ENCODE data around the gene CLPTM1L. TPM values are rescaled to one million over a fixed set of nuclear protein-coding genes. Genes with fewer than 3 reads are reported as not detected.
"Not testable (repeated sequence)": the region's sequence is repeated elsewhere in the genome, so short reads cannot be mapped to it uniquely, and the experiment has no call there.

CLPTM1L gene
- total RNA-seq, 1 experiment from 2014 or later = 925 TPM

DNA sequence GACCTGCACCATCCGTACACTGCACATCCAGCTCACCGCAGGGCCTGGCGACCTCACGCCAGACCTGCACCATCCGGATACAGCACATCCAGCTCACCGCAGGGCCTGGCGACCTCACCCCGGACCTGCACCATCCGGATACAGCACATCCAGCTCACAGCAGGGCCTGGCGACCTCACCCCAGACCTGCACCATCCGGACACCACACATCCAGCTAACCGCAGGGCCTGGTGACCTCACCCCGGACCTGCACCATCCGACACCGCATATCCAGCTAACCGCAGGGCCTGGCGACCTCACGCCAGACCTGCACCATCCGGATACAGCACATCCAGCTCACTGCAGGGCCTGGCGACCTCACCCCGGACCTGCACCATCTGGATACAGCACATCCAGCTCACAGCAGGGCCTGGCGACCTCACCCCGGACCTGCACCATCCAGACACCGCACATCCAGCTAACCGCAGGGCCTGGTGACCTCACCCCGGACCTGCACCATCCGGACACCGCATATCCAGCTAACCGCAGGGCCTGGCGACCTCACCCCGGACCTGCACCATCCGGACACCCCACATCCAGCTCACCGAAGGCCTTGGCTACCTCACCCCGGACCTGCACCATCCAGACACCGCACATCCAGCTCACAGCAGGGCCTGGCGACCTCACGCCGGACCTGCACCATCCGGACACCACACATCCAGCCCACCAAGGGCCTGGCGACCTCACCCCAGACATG is 61.7 kb downstream of the CLPTM1L start:
- not testable (repeated sequence) for H3K27me3 ChIP-seq, H3K9me3 ChIP-seq, H3K4me3 ChIP-seq, DNase-seq, H3K36me3 ChIP-seq

GRCh38 chr5:1282131-1282992 is 62.5 kb downstream of the CLPTM1L start:
- Histone ChIP-seq H3K27me3 (no peaks in the 10 kb centered on the region), H3K36me3 (peaks cover 5% of the 10 kb centered on the region), H3K9me3 (no peaks in the 10 kb centered on the region), H3K4me3 (no peak overlapping the region)
- no peak for DNase-seq

- H3K36me3 ChIP-seq = peaks cover 5% of the 10 kb centered on the region
- no peaks in the 10 kb centered on the region for H3K27me3 ChIP-seq
- no peak for DNase-seq
- no peak overlapping the region for H3K4me3 ChIP-seq
- H3K9me3 ChIP-seq = no peaks in the 10 kb centered on the region
These were observed 63.6 kb downstream of the CLPTM1L start for GRCh38 chr5:1281038-1281882.

DNA sequence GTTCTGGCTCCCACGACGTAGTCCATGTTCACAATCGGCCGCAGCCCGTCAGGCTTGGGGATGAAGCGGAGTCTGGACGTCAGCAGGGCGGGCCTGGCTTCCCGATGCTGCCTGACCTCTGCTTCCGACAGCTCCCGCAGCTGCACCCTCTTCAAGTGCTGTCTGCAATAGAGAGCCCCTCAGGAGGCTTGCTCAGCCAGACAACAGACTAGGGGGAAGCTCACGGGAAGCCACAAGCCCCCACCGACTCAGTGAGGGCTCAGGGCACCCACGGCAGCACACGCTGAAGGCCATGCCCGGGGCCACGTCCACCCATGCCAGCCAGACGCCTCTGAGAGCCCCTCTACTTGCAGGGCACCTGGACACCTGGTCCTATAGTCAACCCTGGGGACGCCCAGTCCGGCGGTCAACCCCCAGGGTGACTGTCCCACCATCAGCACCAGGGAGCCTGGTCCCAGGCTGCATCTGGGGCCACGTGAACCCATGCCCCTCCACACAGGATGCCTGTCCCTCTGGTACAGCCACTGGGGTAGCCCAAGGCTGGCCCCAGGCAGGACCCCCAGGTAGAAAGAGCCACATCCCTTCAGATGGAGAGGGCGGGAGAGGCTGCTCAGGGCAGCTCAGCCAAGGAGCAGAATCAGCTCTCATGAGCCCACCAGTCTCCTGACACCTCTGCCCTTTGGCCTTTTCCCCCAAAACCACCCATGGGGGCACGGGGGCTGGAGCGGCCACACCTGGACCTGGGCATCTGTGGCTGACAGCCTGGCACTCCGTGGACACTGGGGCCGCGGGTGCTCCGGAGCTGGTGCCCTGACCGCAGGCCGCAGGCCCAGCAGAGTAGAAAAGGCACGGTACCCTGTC is 64.5 kb downstream of the CLPTM1L start:
- Histone ChIP-seq H3K27me3 (no peaks in the 10 kb centered on the region), H3K36me3 (peaks cover 5% of the 10 kb centered on the region), H3K4me3 (no peak overlapping the region), H3K9me3 (no peaks in the 10 kb centered on the region)
- no peak for DNase-seq

DNA sequence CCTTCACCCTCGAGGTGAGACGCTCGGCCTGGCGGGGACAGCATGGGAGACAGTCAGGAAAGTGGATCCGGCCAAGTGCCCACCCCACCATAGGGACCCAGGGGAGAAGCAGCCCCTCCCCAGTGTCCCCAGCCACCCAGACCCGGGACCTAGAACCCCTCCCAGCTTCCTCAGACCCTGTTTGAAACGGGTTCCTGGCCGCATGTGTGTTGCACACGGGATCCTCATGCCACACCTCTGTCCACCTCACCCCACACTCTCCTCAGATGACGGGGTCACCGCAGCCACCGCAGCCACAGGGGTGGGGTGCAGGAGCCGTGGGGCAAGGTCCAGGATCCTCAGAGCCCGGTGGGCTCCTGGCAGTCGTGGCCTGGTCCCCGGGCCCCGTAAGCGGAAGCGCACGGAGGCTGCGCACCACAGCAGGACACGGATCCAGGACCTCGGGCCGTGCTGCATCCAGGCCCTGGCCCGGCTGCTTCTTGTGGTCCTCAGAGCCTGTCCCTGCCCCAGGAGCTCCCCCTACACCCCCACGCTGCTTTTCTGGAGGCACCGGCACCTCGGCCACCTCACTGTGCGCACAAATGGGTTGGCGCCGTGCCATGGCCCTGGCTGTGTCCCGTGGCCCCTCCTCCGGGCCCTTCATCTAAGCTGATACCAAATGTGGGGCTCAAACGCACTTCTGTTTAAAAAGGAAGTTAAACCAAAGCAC is 65.3 kb downstream of the CLPTM1L start:
- Histone ChIP-seq H3K27me3 (no peaks in the 10 kb centered on the region), H3K9me3 (no peaks in the 10 kb centered on the region), H3K4me3 (no peak overlapping the region), H3K36me3 (peaks cover 5% of the 10 kb centered on the region)
- DNase-seq = no peak

DNA sequence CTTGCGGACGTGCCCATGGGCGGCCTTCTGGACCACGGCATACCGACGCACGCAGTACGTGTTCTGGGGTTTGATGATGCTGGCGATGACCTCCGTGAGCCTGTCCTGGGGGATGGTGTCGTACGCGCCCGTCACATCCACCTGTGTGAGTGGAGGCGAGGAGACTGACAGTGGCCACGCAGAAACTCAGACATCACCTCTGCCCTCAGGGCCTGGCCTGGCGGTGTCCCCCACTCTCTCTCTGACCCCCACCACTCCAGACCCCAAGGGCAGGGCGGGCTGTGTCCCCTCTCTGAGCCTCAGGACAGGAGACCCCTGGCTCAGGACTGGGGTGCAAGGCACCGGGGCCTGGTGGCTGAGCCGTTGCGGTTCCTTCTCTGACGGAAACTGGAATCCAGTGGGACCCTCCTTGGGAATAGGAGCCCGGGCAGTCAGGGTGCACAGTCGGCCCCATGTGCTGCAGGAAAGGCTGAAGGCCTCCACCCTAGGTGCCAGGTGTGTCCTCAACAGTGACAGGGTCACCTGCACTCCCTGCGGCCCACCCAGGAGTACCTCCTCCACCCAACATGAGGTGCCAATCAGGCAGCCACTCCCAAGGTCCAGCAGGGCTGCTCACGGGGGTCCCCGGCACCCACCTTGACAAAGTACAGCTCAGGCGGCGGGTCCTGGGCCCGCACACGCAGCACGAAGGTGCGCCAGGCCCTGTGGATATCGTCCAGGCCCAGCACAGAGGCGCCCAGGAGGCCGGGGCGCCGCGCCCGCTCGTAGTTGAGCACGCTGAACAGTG is 66.0 kb downstream of the CLPTM1L start:
- H3K9me3 ChIP-seq = no peaks in the 10 kb centered on the region
- no peak for DNase-seq
- H3K4me3 ChIP-seq = no peak overlapping the region
- H3K27me3 ChIP-seq = no peaks in the 10 kb centered on the region
- H3K36me3 ChIP-seq = peaks cover 5% of the 10 kb centered on the region

DNA sequence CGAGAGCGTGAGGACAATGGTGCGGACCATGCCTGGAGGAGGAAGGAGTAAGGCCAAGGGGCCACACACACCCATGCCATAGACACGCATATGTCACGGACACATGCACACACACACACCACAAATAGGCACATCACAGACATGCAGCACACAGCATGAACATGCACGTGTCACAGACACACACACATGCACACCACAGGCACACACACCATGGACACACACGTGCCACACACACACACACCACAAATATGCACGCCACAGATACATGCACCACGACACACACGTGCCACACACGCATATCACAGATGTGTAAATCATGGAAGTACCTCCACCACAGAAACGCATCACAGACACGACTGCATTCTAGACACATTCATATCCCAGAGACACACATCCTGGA is 66.7 kb downstream of the CLPTM1L start:
- Histone ChIP-seq H3K27me3 (no peaks in the 10 kb centered on the region), H3K4me3 (no peak overlapping the region), H3K36me3 (peaks cover 5% of the 10 kb centered on the region), H3K9me3 (no peaks in the 10 kb centered on the region)
- no peak for DNase-seq

- no peak for DNase-seq
- Histone ChIP-seq H3K4me3 (no peak overlapping the region), H3K36me3 (peaks cover 5% of the 10 kb centered on the region), H3K9me3 (no peaks in the 10 kb centered on the region), H3K27me3 (no peaks in the 10 kb centered on the region)
These were observed 67.1 kb downstream of the CLPTM1L start for GRCh38 chr5:1277781-1278180.

GRCh38 chr5:1277331-1277730 is 67.6 kb downstream of the CLPTM1L start:
- no peak for DNase-seq
- H3K4me3 ChIP-seq = no peak overlapping the region
- H3K27me3 ChIP-seq = no peaks in the 10 kb centered on the region
- H3K36me3 ChIP-seq = peaks cover 5% of the 10 kb centered on the region
- no peaks in the 10 kb centered on the region for H3K9me3 ChIP-seq

GRCh38 chr5:1276930-1277329 is 68.0 kb downstream of the CLPTM1L start:
- Histone ChIP-seq H3K27me3 (no peaks in the 10 kb centered on the region), H3K4me3 (no peak overlapping the region), H3K9me3 (no peaks in the 10 kb centered on the region), H3K36me3 (peaks cover 5% of the 10 kb centered on the region)
- no peak for DNase-seq

DNA sequence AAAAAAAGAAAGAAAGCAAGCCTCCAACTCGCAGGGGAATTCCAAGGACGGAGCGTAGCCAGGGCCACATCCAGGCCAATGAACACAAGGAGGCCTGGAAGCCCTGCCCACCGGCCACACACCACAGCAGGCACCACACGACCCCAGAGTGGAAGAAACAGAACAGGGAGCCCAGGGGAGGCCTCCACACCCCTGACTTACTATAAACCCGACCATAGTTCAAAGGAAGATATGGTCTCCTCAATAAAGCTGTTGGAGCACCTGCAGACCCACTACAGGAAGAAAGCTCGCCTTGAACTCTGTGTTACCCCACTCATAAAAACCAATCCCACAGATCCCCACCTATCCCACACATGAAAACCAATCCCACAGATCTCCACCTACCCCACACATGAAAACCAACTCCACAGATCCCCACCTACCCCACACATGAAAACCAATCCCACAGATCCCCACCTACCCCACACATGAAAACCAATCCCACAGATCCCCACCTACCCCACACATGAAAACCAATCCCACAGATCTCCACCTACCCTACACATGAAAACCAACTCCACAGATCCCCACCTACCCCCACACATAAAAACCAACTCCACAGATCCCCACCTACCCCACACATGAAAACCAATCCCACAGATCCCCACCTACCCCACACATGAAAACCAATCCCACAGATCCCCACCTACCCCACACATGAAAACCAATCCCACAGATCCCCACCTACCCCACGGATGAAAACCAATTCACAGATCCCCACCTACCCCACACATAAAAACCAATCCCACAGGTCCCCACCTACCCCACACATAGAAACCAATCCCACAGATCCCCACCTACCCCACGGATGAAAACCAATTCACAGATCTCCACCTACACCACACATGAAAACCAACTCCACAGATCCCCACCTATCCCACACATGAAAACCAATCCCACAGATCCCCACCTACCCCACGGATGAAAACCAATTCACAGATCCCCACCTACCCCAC is 69.2 kb downstream of the CLPTM1L start:
- H3K27me3 ChIP-seq, H3K9me3 ChIP-seq, DNase-seq, H3K36me3 ChIP-seq, H3K4me3 ChIP-seq: not testable (repeated sequence)

DNA sequence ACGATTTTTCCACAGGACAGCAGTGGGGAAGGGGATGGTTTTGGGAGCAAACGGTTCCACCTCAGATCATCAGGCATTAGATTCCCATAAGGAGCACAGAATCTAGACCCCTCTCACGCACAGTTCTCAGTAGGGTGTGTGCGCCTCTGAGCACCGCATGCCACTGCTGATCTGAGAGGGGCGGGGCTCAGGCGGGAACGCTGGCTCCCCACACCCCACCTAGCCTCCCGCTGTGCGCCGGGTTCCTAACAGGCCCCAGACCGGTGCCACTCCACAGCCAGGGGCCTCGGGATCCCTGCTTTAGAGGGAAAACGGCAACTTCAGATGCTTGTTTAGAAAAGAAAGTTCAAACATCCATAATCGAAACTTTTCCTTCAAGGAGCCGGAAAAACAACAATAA is 70.4 kb downstream of the CLPTM1L start:
- Histone ChIP-seq H3K9me3 (no peaks in the 10 kb centered on the region), H3K36me3 (peaks cover 5% of the 10 kb centered on the region), H3K27me3 (no peaks in the 10 kb centered on the region), H3K4me3 (no peak overlapping the region)
- DNase-seq = no peak

- Histone ChIP-seq H3K9me3 (no peaks in the 10 kb centered on the region), H3K27me3 (no peaks in the 10 kb centered on the region), H3K36me3 (peaks cover 5% of the 10 kb centered on the region), H3K4me3 (no peak overlapping the region)
- DNase-seq = no peak
These were observed 71.2 kb downstream of the CLPTM1L start for GRCh38 chr5:1273745-1274144.

- Histone ChIP-seq H3K4me3 (no peak overlapping the region), H3K27me3 (no peaks in the 10 kb centered on the region), H3K9me3 (no peaks in the 10 kb centered on the region), H3K36me3 (no peaks in the 10 kb centered on the region)
- no peak for DNase-seq
These were observed 72.7 kb downstream of the CLPTM1L start for GRCh38 chr5:1272201-1272600.

All from MG63 (cell line).